ENCODE data around the gene EHBP1. TPM values are rescaled to one million over a fixed set of nuclear protein-coding genes. Genes with fewer than 3 reads are reported as not detected.

EHBP1 gene
- total RNA-seq, 3 donors from 2014 or later: 65.9 to 118 (median 87.2) TPM

- no peaks in the 10 kb centered on the region for H3K36me3 ChIP-seq
- no peaks in the 10 kb centered on the region for H3K9me3 ChIP-seq
- H3K4me1 ChIP-seq: no peaks in the 10 kb centered on the region
- no peak overlapping the region for H3K27ac ChIP-seq
- no peak overlapping the region for H3K4me3 ChIP-seq
- intact Hi-C loops (cut with DNase I; ENCODE audit: low total_unique reads): loop anchor here (5.0 kb wide), 1 partner anchor 526 kb away; no protein-coding TSS in a partner anchor
- no peak for DNase-seq (ENCODE audit: low spot score in 2 of 2)
- no peaks in the 10 kb centered on the region for H3K27me3 ChIP-seq
- no peak for TF ChIP-seq CTCF (IDR thresholded peaks at IDR 0.05)
Measured at GRCh38 chr2:63081404-63081803, 375.9 kb downstream of the EHBP1 start.

GRCh38 chr2:63086687-63087086 is 381.2 kb downstream of the EHBP1 start:
- TF ChIP-seq CTCF (IDR thresholded peaks at IDR 0.05) (no peak), POLR2A (IDR thresholded peaks at IDR 0.05) (no peak), POLR2AphosphoS5 (IDR thresholded peaks at IDR 0.05) (no peak)
- intact Hi-C loops (cut with DNase I; ENCODE audit: low total_unique reads): no loop called here

GRCh38 chr2:63092401-63092800 is 386.9 kb downstream of the EHBP1 start:
- Histone ChIP-seq H3K9me3 (no peaks in the 10 kb centered on the region), H3K27ac (no peak overlapping the region), H3K36me3 (no peaks in the 10 kb centered on the region), H3K4me1 (no peaks in the 10 kb centered on the region), H3K27me3 (no peaks in the 10 kb centered on the region), H3K4me3 (no peak overlapping the region)
- intact Hi-C loops (cut with DNase I; ENCODE audit: low total_unique reads): no loop called here
- TF ChIP-seq POLR2A (IDR thresholded peaks at IDR 0.05) (no peak), POLR2AphosphoS5 (IDR thresholded peaks at IDR 0.05) (no peak), CTCF (IDR thresholded peaks at IDR 0.05) (no peak)
- DNase-seq (ENCODE audit: low spot score in 2 of 2): no peak

More at GRCh38 chr2:63086687-63087086, 381.2 kb downstream of the EHBP1 start:
- H3K27ac ChIP-seq: no peak overlapping the region
- H3K4me1 ChIP-seq: no peaks in the 10 kb centered on the region
- H3K4me3 ChIP-seq: no peak overlapping the region
- no peaks in the 10 kb centered on the region for H3K9me3 ChIP-seq
- no peaks in the 10 kb centered on the region for H3K36me3 ChIP-seq
- H3K27me3 ChIP-seq: no peaks in the 10 kb centered on the region
- DNase-seq (ENCODE audit: low spot score in 2 of 2): no peak

GRCh38 chr2:63092857-63093256 is 387.3 kb downstream of the EHBP1 start:
- TF ChIP-seq POLR2A (IDR thresholded peaks at IDR 0.05) (no peak), CTCF (IDR thresholded peaks at IDR 0.05) (no peak), POLR2AphosphoS5 (IDR thresholded peaks at IDR 0.05) (no peak)
- no peak overlapping the region for H3K27ac ChIP-seq
- H3K4me3 ChIP-seq: no peak overlapping the region
- intact Hi-C loops (cut with DNase I; ENCODE audit: low total_unique reads): no loop called here
- no peaks in the 10 kb centered on the region for H3K4me1 ChIP-seq
- H3K27me3 ChIP-seq: no peaks in the 10 kb centered on the region
- DNase-seq (ENCODE audit: low spot score in 2 of 2): no peak
- no peaks in the 10 kb centered on the region for H3K9me3 ChIP-seq
- H3K36me3 ChIP-seq: no peaks in the 10 kb centered on the region

- intact Hi-C loops (cut with DNase I; ENCODE audit: low total_unique reads): no loop called here
- no peak for TF ChIP-seq POLR2AphosphoS5 (IDR thresholded peaks at IDR 0.05)
- TF ChIP-seq CTCF (IDR thresholded peaks at IDR 0.05): no peak
- TF ChIP-seq POLR2A (IDR thresholded peaks at IDR 0.05): no peak
- DNase-seq (ENCODE audit: low spot score in 2 of 2): no peak
- Histone ChIP-seq H3K36me3 (no peaks in the 10 kb centered on the region), H3K4me3 (no peak overlapping the region), H3K4me1 (no peaks in the 10 kb centered on the region), H3K9me3 (no peaks in the 10 kb centered on the region), H3K27me3 (no peaks in the 10 kb centered on the region), H3K27ac (no peak overlapping the region)
Measured at GRCh38 chr2:63093502-63093901, 388.0 kb downstream of the EHBP1 start.

Other genes with a start within 250 kb of the EHBP1 start
- 1 to 10 TPM in 2 of 3 donors, under 1 TPM in 1; 0.33 to 3.4 (median 2.3) TPM for gene TMEM17, start 199.5 kb upstream of the EHBP1 start, total RNA-seq